Measurements from ENCODE around the gene UBTF.

The UBTF gene

DNA sequence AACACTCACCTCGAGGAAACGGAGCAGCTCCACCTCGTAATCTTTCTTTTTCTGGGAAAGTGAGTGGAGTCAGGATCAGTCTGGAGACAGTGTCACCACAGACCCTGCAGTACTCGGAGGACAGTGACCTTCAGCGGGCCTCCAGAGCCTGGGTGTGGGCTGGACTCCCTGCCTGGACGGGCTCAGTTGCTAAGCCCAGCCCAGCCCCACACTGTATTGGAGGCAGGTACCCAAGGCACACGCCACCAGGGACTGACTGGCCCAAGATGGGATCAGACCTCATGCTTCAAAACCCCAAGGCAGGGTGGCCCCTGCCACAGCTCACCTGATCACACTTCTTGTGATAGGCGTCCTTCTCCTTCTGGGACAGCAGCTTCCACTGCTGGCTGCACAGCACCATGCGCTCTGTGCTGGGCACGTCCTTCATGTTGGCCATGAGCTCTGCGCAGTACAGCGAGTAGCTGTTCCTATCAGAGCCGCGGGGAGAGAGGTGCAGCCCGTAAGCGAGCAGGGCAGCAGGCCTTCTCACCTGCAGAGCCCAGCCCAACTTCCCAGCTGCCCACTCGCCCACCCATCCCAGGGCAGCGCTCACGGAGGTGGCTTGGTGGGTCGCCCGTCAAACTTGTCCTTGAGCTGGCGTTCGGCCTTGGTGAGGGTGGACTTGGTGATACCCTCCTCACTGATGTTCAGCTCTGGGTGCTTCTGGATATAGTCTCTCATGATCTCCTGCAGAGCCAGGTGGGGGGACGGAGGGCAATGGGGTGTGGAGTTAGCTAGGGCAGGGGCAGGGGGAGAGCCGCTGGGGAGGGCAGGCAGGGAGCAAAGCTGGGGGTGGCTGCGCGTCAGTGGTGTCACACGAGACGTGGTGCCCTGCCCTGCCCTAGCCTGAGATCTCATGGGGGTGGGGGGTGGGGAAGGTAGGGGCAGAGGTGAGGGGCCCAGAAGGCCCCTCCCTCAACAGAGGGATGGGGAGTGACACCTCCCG is 7.9 kb downstream of the UBTF start:
- POLR2A ChIA-PET: interaction anchor here (1.2 to 3.4 kb wide), 4 partner anchors 9 to 133 kb away, joined by 4 to 26 read pairs (median 11); partner anchors contain the start of genes ATXN7L3, GRN and UBTF
- CTCF ChIA-PET: interaction anchor here (0.8 to 2.4 kb wide), 6 partner anchors 10 to 146 kb away, joined by 3 to 14 read pairs (median 3); partner anchors contain the start of gene GRN
- TF ChIP-seq TARDBP (IDR thresholded peaks at IDR 0.05) (no peak), ZNF384 (IDR thresholded peaks at IDR 0.05) (no peak), FOXM1 (IDR thresholded peaks at IDR 0.05; ENCODE audit: borderline replicate concordance) (no peak), CTBP1 (IDR thresholded peaks at IDR 0.05; ENCODE audit: borderline replicate concordance) (no peak), LEF1 (IDR thresholded peaks at IDR 0.05; ENCODE audit: borderline replicate concordance) (no peak), FOXK2 (IDR thresholded peaks at IDR 0.05) (no peak), HDGF (IDR thresholded peaks at IDR 0.05; ENCODE audit: borderline replicate concordance) (no peak)

GRCh38 chr17:44210342-44211192 is 8.9 kb downstream of the UBTF start:
- POLR2A ChIA-PET: interaction anchor here (1.0 to 3.4 kb wide), 8 partner anchors 10 to 135 kb away, joined by 3 to 26 read pairs (median 7); partner anchors contain the start of genes ATXN7L3, GRN, SLC25A39 and TMUB2
- peak; percentile 90 for DNase-seq (ENCODE audit: extremely low spot score)
- TF ChIP-seq BHLHE40 (IDR thresholded peaks at IDR 0.05; ENCODE audit: borderline replicate concordance) (no peak), HDGF (IDR thresholded peaks at IDR 0.05; ENCODE audit: borderline replicate concordance) (0 out of 2 replicates have a peak, but pooled peaks have one; percentile 42), ELF4 (IDR thresholded peaks at IDR 0.05) (no peak), CTBP1 (IDR thresholded peaks at IDR 0.05; ENCODE audit: borderline replicate concordance) (no peak), LEF1 (IDR thresholded peaks at IDR 0.05; ENCODE audit: borderline replicate concordance) (no peak), SP1 (IDR thresholded peaks at IDR 0.05) (no peak), FOXM1 (IDR thresholded peaks at IDR 0.05; ENCODE audit: borderline replicate concordance) (0 out of 2 replicates have a peak, but pooled peaks have one; percentile 22), FOXA1 (IDR thresholded peaks at IDR 0.05) (no peak), PKNOX1 (IDR thresholded peaks at IDR 0.05) (no peak), ARNT (IDR thresholded peaks at IDR 0.05) (peak; percentile 52; the same call in 1 of the 2 replicates), L3MBTL2 (conservative IDR thresholded peaks at IDR 0.05) (peak; percentile 57; the same call in 1 of the 2 replicates)
- CTCF ChIA-PET: interaction anchor here (0.6 to 2.4 kb wide), 15 partner anchors 9 to 170 kb away, joined by 3 to 14 read pairs (median 4); partner anchors contain the start of genes FAM171A2, GRN and TMUB2

More for the DNA sequence above, 7.9 kb downstream of the UBTF start:
- DNase-seq (ENCODE audit: extremely low spot score): no peak

GRCh38 chr17:44209786-44210341 is 9.6 kb downstream of the UBTF start:
- CTCF ChIA-PET: interaction anchor here (0.6 to 2.4 kb wide), 11 partner anchors 8 to 170 kb away, joined by 3 to 14 read pairs (median 5); partner anchors contain the start of genes FAM171A2 and GRN
- POLR2A ChIA-PET: interaction anchor here (1.0 to 3.4 kb wide), 8 partner anchors 9 to 135 kb away, joined by 3 to 26 read pairs (median 7); partner anchors contain the start of genes ATXN7L3, GRN, SLC25A39 and TMUB2
- no peak for DNase-seq (ENCODE audit: extremely low spot score)
- TF ChIP-seq SP1 (IDR thresholded peaks at IDR 0.05) (no peak), FOXA1 (IDR thresholded peaks at IDR 0.05) (no peak), SUZ12 (IDR thresholded peaks at IDR 0.05) (no peak), CTBP1 (IDR thresholded peaks at IDR 0.05; ENCODE audit: borderline replicate concordance) (no peak), LEF1 (IDR thresholded peaks at IDR 0.05; ENCODE audit: borderline replicate concordance) (no peak), TARDBP (IDR thresholded peaks at IDR 0.05) (no peak), PKNOX1 (IDR thresholded peaks at IDR 0.05) (no peak), ZNF384 (IDR thresholded peaks at IDR 0.05) (no peak), HDGF (IDR thresholded peaks at IDR 0.05; ENCODE audit: borderline replicate concordance) (no peak), ELF4 (IDR thresholded peaks at IDR 0.05) (no peak), BHLHE40 (IDR thresholded peaks at IDR 0.05; ENCODE audit: borderline replicate concordance) (no peak)

- ChIA-PET POLR2A (no interaction called here), CTCF (no interaction called here)
- no peak for DNase-seq (ENCODE audit: extremely low spot score)
- TF ChIP-seq NFRKB (IDR thresholded peaks at IDR 0.05) (no peak), ARNT (IDR thresholded peaks at IDR 0.05) (no peak), FOXM1 (IDR thresholded peaks at IDR 0.05; ENCODE audit: borderline replicate concordance) (no peak), ELF4 (IDR thresholded peaks at IDR 0.05) (no peak), FOXK2 (IDR thresholded peaks at IDR 0.05) (no peak), LEF1 (IDR thresholded peaks at IDR 0.05; ENCODE audit: borderline replicate concordance) (no peak), SP1 (IDR thresholded peaks at IDR 0.05) (no peak), ZNF384 (IDR thresholded peaks at IDR 0.05) (no peak), BHLHE40 (IDR thresholded peaks at IDR 0.05; ENCODE audit: borderline replicate concordance) (no peak), FOXA1 (IDR thresholded peaks at IDR 0.05) (no peak), L3MBTL2 (conservative IDR thresholded peaks at IDR 0.05) (no peak), CTBP1 (IDR thresholded peaks at IDR 0.05; ENCODE audit: borderline replicate concordance) (no peak), HDGF (IDR thresholded peaks at IDR 0.05; ENCODE audit: borderline replicate concordance) (no peak)
Measured at GRCh38 chr17:44207743-44208142, 11.7 kb downstream of the UBTF start.

GRCh38 chr17:44207319-44207718 is 12.2 kb downstream of the UBTF start:
- no peak for DNase-seq (ENCODE audit: extremely low spot score)
- ChIA-PET CTCF (no interaction called here), POLR2A (no interaction called here)
- TF ChIP-seq BHLHE40 (IDR thresholded peaks at IDR 0.05; ENCODE audit: borderline replicate concordance) (no peak), FOXA1 (IDR thresholded peaks at IDR 0.05) (no peak), SP1 (IDR thresholded peaks at IDR 0.05) (no peak), LEF1 (IDR thresholded peaks at IDR 0.05; ENCODE audit: borderline replicate concordance) (no peak), ZNF384 (IDR thresholded peaks at IDR 0.05) (no peak), L3MBTL2 (conservative IDR thresholded peaks at IDR 0.05) (no peak), SUZ12 (IDR thresholded peaks at IDR 0.05) (no peak), TARDBP (IDR thresholded peaks at IDR 0.05) (no peak), NFRKB (IDR thresholded peaks at IDR 0.05) (no peak), FOXK2 (IDR thresholded peaks at IDR 0.05) (no peak), HDGF (IDR thresholded peaks at IDR 0.05; ENCODE audit: borderline replicate concordance) (no peak), ARNT (IDR thresholded peaks at IDR 0.05) (no peak), ELF4 (IDR thresholded peaks at IDR 0.05) (no peak), FOXM1 (IDR thresholded peaks at IDR 0.05; ENCODE audit: borderline replicate concordance) (no peak), PKNOX1 (IDR thresholded peaks at IDR 0.05) (no peak), CTBP1 (IDR thresholded peaks at IDR 0.05; ENCODE audit: borderline replicate concordance) (no peak)
